SH-SY5Y (cell line): ENCODE results near the gene SNRPD3.
"Not testable (repeated sequence)": the region's sequence is repeated elsewhere in the genome, so short reads cannot be mapped to it uniquely, and the experiment has no call there.

Experiments used
- GATA2 ChIP-seq: IDR thresholded peaks from 2 replicates; pipeline ENCODE4 v1.6.1; 2011; ENCODE audit warnings: mild to moderate bottlenecking, low read depth, low read length
- GATA3 ChIP-seq: IDR thresholded peaks from 2 replicates; pipeline ENCODE4 v1.6.1; 2011; ENCODE audit warnings: low read depth, mild to moderate bottlenecking, low read length, moderate library complexity

SNRPD3 gene

GRCh38 chr22:24602847-24603769, 47.3 kb downstream of the SNRPD3 start, which contains the start of gene GGT1:
TSS of gene GGT1 (plus strand) at chr22:24603193. CDS start at chr22:24611082, 7,889 bp downstream.
- not testable (repeated sequence) for TF ChIP-seq GATA2, GATA3

DNA sequence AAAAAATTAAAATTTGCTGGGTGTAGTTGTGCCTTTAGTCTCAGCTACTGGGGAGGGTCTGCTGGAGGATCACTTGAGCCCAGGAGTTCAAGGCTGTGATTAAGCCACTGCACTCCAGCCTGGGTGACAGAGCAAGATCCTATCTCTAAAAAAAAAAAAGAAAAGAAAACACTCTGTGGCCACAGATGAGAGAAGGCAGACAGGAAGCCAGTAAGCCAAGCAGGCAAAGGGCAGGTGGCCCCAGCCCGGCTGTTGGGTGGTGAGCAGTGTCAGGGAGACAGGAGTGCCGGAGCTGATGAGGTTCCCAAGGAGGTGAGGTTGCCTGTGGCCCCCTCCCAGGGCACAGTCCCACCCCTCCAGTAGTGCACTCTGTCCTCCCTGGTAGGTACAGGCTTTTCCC, 66.8 kb downstream of the SNRPD3 start:
- TF ChIP-seq GATA2: peak; percentile 67
